ENCODE measurements around the gene MRPL38. TPM values are rescaled to one million over a fixed set of nuclear protein-coding genes. Genes with fewer than 3 reads are reported as not detected.

The MRPL38 gene
- 25.0 and 35.4 TPM in 2 replicates for total RNA-seq

DNA sequence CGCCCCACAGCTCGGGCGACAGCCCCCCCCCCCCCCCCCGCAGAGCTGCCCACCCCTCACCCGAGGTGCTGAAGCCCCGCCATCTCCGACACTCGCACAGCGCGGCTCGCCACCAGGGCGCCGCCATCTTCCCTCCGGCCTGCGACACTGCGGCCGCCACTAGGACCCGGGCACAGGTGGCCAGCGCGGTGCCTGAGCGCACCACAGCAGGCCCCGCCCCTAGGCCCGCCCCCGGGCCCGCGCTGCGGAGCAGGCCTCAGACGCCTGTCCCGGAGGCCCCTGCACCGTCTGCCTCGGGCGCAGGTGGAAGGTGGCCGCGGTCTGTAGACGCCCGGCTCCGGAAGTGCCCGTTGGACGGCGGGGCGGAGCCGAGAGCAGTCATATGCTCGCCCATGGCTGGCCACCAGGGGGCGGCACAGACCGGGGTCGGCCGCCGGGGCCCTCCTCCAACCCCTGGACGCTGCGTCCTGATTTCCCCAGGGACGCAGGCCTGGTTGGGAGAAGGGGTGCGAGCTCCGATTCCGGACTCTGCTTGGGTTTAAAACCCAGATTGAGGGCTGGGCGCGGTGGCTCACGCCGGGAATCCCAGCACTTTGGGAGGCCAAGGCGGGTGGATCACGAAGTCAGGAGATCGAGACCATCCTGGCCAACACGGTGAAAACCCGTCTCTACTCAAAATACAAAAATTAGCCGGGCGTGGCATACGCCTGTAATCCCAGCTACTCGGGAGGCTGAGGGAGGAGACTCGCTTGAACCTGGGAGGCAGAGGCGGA lies at the start of gene MRPL38:
Gene MRPL38 (minus strand): TSS at position 136 of the 773 bp plus-strand sequence. CDS start 9 bp downstream, at position 127.
- peak; percentile 88 to 96 for DNase-seq (ENCODE audit: low read depth in 2 of 2)

DNA sequence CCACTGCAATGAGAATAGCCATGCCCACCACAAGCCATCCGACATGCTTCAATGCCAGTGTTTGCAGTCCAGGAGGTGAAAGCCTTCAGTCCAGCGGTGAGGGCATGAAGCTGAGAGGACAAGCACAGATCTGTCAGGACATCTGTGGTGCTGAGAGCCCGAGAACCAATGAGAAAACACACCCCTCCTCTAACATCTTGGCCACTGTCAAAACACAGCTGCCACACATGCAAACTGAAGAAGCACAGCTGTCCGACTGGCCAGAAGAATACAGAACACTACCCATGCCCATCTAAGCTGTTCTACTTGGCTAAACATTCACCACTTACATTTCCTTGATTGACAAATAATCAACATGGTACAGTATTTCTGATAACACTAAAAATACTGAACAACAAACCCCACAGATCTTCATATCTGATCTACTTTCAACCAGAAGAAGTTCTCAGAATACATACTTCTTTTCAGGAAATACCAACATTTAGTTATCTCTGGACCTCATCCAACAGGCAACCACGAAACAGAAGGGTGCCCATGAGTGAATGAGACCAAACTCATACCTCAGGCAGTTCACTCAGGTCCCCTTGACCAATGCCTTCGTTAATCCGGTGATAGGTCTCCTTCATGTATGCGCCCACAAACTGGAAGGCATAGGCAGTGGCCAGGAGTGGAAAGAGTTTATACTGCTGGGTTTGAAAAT lies 46.3 kb upstream of the MRPL38 start:
- no peak for DNase-seq (ENCODE audit: low read depth in 2 of 2)

DNA sequence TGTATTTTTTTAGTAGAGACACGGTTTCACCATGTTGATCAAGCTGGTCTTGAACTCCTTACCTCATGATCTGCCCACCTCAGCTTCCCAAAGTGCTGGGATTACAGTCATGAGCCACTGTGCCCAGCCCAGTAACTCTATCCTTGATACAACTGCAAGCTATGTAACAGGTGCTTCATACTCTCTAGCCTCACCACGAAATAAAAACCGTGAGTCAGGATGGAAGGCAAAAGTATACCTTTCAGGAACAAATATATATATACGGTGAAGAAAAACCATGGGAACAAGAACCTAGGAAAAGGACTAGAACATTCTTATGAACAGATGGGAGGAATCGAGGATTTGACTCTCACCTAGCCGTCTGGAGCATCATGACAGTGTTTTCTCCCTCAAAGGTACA lies 45.7 kb upstream of the MRPL38 start:
- DNase-seq (ENCODE audit: low read depth in 2 of 2), result no peak

DNA sequence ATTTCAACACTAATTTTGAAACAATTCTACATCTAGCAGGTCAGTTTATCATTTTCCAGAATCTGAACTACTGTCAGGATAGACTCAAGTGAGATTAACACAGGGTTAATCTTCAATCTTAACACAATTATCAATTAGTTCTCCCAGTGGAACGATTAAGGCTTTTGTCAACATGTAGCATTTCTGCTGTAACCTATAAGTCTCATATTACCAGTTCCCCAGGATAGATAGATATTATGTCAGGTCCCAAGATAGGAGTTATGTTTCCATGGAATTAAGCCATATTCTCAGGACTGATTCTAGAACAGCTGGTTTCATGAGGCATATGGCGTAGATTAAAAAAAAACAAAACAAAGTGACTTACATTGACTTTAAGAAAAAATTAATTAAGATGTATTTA lies 40.5 kb upstream of the MRPL38 start:
- DNase-seq (ENCODE audit: low read depth in 2 of 2), result no peak

DNA sequence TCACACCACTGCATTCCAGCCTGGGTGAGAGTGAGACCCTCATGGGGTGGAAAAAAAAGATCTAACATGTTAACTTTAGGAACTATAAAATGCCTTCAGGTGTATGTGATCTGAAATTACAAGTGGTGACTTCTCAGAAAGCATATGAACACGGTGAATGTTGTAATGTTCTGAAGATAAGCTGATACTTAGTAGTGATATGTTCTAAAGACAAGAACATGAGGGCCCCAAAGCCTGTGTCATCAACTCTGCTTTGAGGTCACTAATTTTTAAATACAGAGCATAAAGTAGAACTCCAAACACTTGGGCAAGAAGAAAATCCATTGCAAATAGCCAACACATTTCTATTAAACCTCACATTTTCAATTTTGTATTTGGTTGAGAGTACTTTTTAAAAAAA lies 38.8 kb upstream of the MRPL38 start:
- DNase-seq (ENCODE audit: low read depth in 2 of 2), result no peak

DNA sequence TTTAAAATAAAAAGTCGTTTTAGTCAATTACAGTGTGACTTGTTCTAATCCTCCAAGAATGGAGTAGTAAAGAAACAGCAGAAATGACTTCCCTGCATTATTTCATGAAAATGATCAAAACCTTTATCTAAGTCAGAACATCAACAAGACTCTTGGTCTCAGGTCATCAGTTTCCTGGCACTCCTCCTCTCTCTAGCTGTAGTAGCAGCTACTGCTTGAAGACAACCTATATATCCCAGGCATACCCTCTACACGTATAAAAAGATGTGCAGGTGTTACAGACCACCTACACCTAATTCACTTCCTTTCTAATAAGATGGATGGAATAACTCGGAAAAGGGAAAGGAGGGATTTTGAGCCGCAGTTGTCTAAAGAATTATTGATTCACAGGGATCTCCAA lies 37.8 kb upstream of the MRPL38 start:
- DNase-seq (ENCODE audit: low read depth in 2 of 2), result no peak

DNA sequence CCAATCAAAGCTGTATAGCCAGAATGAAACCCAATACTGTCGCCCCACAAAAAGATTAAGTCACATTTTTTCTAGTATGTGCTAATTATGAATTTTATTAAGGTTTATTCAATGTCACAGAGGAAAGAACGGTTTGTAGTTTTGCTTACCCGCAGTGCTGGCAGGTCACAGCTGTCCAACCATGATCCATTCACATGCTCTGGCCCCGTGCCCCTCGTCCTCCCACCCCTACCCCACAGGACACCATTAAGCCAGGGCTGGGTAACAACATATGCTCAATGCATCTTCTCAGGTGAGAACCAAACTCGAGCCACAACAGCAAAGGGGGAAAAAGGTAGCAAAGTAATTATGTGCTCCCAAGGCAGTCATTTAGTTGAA lies 36.7 kb upstream of the MRPL38 start:
- DNase-seq (ENCODE audit: low read depth in 2 of 2), result no peak

DNA sequence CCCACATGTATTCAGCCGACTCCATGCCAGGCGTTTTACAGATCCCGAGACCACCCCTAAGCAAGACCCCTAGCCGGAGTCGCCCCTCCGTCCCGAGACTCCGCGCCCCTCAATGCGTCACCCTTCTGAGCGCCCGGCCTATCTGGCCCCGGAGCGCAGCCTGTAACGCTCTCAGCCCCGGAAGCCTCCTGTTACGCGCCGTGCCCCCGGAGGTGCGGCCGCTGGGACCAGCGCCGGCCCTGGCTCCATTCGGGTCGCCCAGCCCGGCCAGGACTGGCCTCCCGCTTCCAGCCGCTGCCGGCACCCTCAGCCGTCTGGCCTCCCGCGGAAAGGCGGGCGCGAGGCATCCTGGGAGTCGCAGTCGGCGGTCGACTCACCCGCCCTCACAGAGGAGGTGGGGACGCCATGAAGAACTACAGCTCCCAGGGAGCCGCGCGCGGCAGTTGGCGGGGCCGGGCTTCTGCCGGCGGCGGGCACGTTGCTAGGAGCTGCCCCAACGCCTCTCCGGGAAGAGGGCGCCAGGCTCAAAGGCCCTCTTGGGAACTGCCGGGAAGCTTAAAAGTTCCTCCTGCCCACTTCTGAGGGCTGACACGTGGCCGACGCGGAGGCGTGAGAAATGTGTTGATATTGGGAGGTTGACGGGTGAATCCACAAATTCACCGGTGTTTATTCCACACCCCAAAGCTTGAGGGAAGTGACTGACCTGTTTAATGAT lies 36.2 kb upstream of the MRPL38 start, which contains the start of gene FBF1:
Gene FBF1 (minus strand): TSS at position 316 of the 715 bp plus-strand sequence. CDS start 2,893 bp downstream, outside the sequence.
- peak; percentile 78 to 94 for DNase-seq (ENCODE audit: low read depth in 2 of 2)

DNA sequence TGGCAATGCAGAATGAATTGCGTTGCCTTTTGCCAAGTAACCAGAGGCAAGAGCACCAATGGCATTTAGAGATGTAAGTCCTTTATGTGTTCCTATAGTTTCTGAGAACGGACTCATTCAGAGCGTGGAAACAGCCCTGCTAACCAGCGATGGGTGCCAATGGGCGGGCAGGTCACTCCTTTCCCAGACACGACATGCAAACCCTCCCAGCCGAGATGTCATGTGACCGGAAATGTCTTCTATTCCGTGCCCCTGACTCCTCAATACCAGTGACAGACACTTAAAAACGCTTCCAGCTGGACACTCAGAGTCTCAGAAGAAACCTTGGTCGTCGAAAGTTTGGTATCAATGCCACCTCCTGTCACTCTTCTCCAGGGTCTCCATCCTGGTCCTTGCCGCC lies 33.0 kb upstream of the MRPL38 start:
- no peak for DNase-seq (ENCODE audit: low read depth in 2 of 2)

DNA sequence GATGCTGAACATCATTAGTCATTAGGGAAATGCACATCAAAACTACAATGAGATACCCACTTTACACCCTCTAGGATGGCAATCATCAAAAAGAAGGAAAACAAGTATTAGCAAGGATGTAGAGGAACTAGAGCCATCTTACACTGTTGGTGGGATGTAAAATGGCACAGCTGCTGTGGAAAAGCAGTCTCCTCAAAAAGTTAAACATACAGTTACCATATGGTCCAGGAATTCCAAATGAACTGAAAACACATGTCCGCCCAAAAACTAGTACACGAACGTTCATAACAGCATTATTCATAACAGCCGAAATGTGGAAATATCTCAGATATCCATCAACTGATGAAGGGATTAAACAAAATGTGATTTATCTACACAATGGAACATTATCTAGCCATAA lies 29.1 kb upstream of the MRPL38 start:
- DNase-seq (ENCODE audit: low read depth in 2 of 2), result no peak

DNA sequence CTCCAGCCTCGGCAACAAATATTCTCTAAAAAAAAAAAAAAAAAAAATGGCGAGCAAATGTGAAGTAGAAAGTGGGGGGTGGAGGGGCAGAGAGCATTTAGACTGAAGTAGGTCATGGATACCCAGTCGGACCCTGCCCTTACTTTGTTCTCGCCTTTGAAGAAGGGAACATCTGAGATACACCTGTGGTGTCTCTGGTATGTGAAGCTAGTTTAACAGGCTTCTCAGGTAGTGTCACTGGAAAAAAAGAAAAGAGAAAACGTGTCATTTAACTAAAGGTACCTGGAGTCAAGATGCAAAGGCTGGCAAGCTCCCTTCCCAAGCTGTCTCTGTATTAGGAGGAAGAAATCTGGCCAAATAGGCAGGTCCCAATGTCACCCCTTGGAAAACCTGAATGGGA lies 28.2 kb upstream of the MRPL38 start:
- DNase-seq (ENCODE audit: low read depth in 2 of 2), result no peak

DNA sequence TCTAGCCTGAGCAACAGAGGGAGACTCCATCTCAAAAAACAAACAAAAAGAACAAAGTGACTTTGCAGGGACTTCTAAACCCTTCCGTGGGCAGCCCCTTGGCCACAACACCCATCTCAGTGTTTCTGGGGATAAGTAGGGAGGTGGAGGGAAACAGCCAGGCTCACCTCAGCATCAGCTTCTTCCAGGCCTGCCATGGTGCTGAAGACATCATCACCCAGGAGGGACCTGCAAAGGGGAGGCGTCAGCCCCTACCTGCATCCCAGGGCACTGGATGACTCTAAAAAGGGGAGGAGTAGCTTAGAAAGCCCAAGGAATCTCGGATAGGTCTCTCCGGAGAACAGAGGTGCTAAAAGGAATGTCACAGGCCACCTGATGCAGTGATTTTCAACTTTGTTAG lies 26.4 kb upstream of the MRPL38 start:
- DNase-seq (ENCODE audit: low read depth in 2 of 2), result no peak

DNA sequence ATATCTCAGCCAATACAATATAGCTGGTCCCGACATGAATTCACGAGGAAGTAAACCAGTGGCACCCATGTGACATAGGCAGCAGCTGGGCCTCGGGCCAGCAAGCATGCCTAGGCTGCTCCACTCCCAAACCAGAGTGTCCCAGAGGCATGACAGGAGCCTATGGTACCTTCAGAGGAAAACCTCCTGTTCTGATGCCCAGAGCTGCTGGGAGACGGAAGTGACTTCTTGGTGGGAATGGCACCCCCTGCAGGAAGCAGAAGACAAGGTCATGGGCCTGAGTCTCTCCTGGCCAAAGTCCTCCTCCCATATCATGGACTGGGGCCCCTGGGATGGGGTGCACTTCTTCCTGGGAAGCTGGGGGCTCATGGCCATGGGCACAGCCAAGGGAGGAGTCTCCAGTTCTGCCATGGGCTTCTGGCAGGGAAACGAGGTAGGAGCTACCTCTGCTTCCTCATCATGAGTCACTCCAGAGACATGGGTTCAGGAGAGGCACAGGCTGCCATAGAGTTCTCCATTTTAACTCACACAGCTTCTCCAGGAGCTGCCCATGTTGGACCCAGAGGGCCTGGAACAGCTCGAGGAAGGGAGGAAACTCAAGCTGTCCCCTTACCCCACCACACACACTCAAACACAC lies 22.7 kb upstream of the MRPL38 start:
- DNase-seq (ENCODE audit: low read depth in 2 of 2), result peak in 1 of 2 donors; percentile 30

DNA sequence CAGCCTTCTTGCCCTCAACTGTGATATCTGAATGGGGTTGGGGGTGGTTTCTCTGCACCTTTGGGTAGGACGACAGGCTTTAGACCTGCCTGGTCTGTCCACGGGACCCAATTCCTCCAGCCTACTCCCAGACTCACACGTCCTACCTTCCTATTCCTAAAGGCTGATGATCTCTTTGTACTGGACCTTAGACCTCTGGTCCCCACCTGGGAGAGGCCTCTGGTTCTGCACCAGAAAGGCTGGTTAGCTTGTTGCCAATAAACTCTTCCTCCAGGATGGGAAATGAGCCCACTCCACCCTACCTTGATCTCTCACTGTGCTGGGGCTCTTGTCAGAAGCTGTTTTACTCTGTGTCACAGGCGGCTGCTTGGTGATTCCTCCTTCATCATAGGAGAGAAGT lies 21.8 kb upstream of the MRPL38 start:
- no peak for DNase-seq (ENCODE audit: low read depth in 2 of 2)

DNA sequence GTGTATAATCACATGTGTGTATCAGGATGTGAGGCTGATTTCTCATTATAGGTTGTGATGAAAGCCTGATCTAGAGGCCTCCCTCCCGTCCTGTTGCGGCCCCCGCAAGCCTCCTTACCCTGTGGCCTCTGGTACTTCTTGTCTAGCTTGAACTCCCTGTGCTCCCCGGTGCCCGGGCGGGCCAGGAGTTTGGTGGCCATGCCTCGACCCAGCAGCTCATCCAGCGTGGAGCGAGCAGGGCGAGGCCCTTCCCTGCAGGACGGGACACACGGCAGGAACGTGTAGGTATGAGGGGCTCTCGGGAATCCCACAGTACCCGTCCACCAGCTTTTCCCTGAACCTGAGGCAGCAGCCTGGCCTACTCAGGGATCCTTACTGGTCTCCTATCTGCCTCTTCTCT lies 21.2 kb upstream of the MRPL38 start:
- no peak for DNase-seq (ENCODE audit: low read depth in 2 of 2)

DNA sequence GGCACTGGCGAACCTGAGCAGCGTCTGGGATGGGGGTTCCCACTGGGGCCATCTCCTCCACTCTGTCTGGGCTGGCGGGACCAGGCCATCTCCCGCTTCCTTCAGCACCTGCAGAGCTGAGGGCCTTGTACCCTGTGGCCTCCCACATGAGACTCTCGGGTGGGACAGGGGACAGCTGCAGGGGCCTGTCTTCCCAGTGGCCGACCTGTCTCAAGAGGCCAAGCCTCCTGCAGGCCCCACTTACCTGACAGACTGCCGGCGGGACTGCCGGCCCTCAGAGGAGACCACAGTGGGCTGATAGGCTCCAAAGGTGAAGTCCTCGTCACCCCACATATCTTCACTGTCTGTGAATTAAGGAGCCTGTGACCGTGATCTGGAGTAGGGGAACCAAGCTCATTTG lies 20.4 kb upstream of the MRPL38 start:
- no peak for DNase-seq (ENCODE audit: low read depth in 2 of 2)

DNA sequence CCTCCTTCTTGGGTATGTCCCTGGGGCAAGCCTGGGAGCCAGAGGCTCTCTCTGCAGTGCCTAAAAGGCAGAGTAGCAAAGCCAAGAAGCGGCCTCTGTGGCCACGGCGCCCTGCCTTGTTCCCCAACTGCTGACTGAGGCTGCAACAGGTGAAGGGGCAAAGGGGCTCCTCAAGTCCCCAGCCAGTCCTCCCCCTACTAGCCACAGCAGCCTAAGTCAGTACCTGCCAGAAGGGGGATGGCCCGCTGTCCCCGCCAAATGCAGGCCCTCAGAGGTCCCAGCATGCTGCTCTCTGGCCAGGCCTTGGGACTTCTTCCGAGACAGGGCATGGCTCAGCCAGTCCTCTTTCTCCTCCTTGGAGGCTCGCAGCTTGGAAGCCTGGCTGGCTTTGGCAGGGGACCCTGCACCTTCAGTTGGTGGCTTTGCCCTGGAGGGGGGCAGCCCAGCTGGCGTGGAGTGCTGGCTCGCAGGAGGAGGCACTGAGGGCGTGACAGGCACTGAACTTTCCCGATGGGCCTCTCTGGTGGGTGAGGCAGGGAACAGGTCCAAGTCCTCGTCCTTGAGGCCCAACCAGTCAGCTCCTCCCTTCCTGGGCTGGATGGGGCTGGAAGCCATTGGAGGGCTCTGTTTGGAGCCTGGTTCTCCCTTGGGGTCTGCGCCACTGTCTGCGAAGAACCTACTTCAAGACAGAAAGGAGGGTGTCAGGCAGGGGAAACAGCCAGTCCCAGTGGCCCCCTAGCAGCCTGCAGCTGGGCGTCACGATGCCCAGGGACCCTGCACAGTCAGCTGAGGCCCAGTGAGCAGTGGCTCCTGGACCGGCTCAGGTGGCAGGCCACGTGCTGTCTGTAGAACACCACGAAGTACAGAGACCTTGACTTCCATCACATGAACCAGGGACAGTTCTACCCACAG lies 18.5 kb upstream of the MRPL38 start:
- no peak for DNase-seq (ENCODE audit: low read depth in 2 of 2)

DNA sequence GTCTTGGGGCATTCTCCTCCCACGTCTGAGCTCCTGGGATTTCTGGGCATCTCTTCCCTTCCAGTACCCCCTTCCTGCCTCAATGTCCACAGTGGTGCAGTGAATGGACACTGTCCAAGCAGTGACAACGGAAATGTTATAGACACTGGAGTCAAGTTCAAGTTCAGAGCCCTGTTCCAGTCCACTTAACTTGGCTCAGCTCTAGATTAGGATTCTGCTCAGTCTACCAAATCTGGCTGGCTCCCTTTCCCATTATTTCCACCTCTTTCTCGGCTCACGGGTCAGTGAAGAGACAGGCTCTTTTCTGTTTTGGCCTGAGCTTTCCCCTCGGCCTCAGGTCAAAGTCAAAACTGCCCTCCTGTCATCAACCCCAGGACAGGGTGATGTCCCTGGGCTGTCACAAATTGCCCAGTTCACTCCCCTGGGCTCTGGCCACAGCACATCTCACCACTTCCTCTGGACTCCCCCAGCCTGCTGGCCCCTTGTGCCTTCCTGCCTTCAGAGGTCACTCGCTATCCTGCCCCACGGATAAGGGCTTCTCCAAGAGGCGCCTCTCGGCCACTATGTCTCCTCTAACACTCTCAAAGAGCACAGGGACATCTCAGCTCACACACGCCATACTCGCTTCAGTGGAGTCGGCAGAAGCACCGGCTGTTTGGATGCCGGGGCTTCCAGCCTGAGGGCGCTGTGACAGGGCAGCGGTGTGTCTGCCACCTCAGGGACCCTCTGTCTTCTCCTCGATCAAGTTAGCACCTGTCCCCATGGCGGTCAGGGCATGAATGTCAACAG lies 17.7 kb upstream of the MRPL38 start:
- DNase-seq (ENCODE audit: low read depth in 2 of 2), result no peak

DNA sequence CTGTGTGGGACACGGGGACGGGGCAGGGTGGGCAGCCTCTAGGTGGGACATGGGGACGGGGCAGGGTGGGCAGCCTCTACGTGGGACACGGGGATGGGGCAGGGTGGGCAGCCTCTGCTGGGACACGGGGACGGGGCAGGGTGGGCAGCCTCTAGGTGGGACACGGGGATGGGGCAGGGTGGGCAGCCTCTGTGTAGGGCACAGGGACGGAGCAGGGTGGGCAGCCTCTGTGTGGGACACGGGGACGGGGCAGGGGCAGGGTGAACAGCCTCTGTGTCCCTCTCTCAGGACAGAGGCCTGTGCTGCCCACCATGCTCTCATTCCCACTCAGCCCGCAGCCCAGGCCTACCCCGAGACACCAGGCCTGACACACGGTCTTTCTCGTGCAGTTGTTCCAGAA lies 16.9 kb upstream of the MRPL38 start:
- DNase-seq (ENCODE audit: low read depth in 2 of 2), result no peak

DNA sequence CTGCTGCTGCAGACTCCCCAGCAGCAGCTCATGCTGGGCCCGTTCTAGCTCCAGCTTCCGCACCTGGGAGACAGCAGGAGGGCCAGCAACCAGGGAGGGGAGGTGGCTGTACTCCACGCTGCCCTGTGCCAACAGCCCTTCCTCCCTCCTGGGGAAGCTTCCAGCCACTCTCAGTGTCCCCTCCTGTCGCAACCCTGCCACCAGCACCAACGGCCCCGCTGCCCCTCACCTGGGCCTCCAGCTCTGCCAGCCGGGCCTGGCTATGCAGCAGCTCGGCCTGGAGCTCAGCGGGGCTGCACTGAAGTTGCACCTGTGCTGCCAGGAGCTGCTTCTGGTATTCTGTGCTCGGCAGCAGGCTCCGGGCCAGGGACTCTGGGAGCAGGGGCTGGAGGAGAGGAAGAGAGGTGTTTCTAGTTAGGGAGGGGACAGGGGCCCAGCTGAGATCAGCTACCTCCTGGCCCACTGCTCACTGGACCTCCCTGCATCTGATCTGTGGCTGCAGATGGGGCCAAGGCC lies 15.4 kb upstream of the MRPL38 start:
- no peak for DNase-seq (ENCODE audit: low read depth in 2 of 2)
